Skeletal muscle satellite cell (primary cell): Measurements from ENCODE around the gene NPR2.

Source experiments
- H3K27me3 ChIP-seq: 2 replicates; pipeline ENCODE4 v1.7.0; 2013; ENCODE audit warnings: low read length; ENCODE audit not compliant: control insufficient read depth, insufficient read depth
- H3K36me3 ChIP-seq: 2 replicates; pipeline ENCODE4 v1.7.0; 2013; ENCODE audit warnings: mild to moderate bottlenecking, control low read depth, low read length; ENCODE audit not compliant: insufficient read depth
- H3K4me1 ChIP-seq: 2 replicates; pipeline ENCODE4 v1.7.0; 2013; ENCODE audit warnings: low read length; ENCODE audit not compliant: control insufficient read depth, insufficient read depth
- H3K4me2 ChIP-seq: 2 replicates; pipeline ENCODE4 v1.7.0; 2013; ENCODE audit warnings: mild to moderate bottlenecking, low read length
- H3K4me3 ChIP-seq: 2 replicates; pipeline ENCODE4 v1.7.0; 2013; ENCODE audit warnings: low read length
- H3K9ac ChIP-seq: 2 replicates; pipeline ENCODE4 v1.7.0; 2013; ENCODE audit warnings: mild to moderate bottlenecking, low read depth, low read length, moderate library complexity
- H3K9me3 ChIP-seq: replicated peaks from 2 replicates; pipeline ENCODE4 v1.7.0; 2013; ENCODE audit warnings: mild to moderate bottlenecking, control low read depth, low read length

Gene NPR2

DNA sequence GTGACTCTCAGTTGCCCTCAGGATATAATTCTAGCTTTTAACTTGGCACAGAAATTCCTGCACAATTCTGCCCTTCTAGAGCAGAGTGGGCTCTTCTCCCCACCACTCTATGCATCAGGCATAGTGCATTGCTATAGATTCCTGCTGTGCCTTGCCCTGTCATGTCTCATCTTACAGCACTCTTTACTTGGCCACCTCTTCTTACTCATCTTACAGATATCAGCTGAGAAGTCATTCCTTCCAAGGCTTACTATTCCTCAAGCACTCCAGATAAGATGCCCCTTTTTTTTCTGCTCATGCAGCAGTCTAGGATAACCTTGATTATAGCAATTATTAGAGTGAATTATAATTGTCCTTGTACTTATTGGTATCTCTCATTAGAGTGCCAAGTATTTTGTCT, 31.5 kb downstream of the NPR2 start:
- Histone ChIP-seq H3K36me3 (no peaks in the 10 kb centered on the region), H3K4me1 (peaks cover 19% of the 10 kb centered on the region), H3K27me3 (no peaks in the 10 kb centered on the region), H3K4me2 (no peak overlapping the region), H3K4me3 (no peak overlapping the region), H3K9me3 (no peaks in the 10 kb centered on the region), H3K9ac (no peak overlapping the region)

DNA sequence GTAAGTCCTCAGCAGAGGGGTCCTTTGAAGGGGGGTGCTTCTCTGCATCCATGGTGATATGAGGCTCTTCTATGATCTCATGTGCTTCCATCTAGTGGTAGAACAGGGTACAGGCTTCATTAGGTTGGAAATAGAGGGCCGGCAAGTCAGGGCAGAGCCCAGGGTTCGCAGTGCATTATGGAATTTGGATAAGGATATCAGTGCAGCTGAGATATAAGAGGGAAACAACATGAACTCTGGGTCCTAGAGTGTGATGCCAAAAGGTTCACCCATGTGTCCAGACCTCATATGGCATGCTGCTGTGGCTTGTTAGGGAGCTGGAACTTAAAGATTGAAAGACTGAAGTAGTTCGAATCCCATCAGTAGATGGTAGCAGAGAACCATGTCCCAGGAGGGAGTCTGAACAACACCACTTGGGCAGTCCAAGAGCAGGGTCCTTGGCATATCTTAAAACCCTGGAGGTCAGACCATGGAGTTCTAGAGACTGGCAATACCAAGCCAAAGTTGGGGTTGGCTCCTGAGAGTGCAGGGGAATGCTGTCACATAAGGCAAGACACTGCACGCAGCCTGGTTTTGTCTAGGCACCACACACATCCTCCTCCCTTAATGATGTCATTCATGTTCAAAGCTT, 34.8 kb downstream of the NPR2 start:
- Histone ChIP-seq H3K9ac (no peak overlapping the region), H3K27me3 (no peaks in the 10 kb centered on the region), H3K9me3 (no peaks in the 10 kb centered on the region), H3K4me1 (peaks cover 30% of the 10 kb centered on the region), H3K4me2 (peak overlapping the region; percentile 69), H3K36me3 (no peaks in the 10 kb centered on the region), H3K4me3 (no peak overlapping the region)

DNA sequence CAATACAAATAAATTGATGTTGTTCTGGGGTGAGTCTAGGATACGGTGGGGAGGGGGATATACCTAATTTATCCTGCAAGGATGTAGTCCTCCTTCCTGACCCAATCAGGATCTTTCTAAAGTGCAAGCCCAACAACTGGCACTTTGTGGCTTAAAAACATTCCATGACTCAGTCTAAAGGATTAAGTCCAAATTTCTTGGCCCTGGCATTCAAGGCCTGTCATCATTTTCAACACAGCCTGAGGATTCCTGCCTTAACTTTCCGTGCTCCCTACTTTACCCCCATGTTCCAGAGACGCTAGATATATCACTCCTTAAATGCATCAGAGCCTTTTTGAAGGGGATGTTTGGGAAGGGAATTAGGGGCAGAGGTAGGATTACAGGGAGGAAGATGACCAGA, 36.1 kb downstream of the NPR2 start:
- Histone ChIP-seq H3K9me3 (no peaks in the 10 kb centered on the region), H3K9ac (no peak overlapping the region), H3K27me3 (no peaks in the 10 kb centered on the region), H3K36me3 (no peaks in the 10 kb centered on the region), H3K4me2 (no peak overlapping the region), H3K4me1 (peaks cover 30% of the 10 kb centered on the region), H3K4me3 (no peak overlapping the region)

DNA sequence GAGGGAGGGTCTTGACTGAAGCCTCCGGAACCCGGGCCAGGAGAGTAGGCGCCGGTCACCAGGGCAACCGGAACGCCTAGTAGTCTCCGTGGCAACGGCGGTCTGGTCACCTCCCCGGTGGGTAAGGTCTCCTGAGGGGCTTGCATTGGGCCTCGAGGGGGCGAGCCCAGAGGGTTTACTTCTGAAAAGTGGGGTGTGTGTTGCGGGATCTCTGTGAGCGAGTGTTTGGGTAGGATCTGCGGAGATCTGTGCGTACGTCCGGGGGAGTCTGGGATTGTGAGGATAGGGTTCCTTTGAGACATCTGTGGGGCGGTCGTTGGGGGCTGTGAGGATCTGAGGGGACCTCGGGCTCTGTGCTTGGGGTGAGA, 37.3 kb downstream of the NPR2 start, which contains the start of gene FAM221B:
Gene FAM221B, minus strand, starts transcription at position 17 of the 368 bp plus-strand sequence. CDS start 2,571 bp downstream, outside the sequence.
- Histone ChIP-seq H3K9ac (peak within 1 kb of the TSS; percentile 87), H3K36me3 (no peaks in the 10 kb centered on the region), H3K9me3 (no peaks in the 10 kb centered on the region), H3K4me1 (peaks cover 32% of the 10 kb centered on the region), H3K27me3 (no peaks in the 10 kb centered on the region), H3K4me2 (peak within 1 kb of the TSS; percentile 99), H3K4me3 (peak within 1 kb of the TSS; percentile 94)

DNA sequence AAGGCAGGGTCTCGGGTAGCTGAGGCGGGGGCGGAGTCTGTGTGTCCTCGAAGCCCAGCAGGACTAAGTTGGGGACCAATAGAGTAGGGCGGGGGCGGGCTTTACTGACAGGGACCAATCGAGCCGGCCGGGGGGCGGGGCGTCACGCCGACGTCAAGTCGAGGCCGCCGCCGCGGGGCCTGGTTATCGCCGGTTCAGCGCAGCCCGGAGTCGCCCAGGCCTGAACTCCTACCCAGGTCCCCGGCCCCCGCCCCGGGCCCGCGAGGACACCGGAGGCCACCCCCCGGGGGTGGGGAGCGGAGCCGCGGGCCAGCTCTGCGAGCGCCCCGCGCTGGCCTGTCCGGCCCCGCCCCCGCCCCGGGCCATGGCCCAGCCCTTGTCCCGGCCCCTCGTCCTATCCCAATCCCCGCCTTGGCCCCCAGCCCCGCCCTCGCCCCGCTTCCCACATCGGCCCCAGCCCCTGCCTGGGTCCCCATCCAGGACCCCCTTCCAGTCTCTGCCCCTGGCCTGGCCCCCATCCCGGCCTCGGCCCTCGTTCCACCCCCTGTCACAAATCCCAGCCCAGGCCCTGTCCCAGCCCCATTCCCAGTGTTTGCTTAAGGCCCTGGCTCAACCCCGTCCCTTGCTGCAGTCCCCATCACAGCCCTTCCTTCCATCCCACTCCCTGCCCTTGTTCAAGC, 37.8 kb downstream of the NPR2 start, which contains the start of gene TMEM8B:
Gene TMEM8B, plus strand, starts transcription at position 145 of the 680 bp plus-strand sequence. Its CDS starts 220 bp downstream, at position 365.
- Histone ChIP-seq H3K4me2 (peak within 1 kb of the TSS; percentile 99), H3K9ac (peak within 1 kb of the TSS; percentile 87), H3K9me3 (no peaks in the 10 kb centered on the region), H3K36me3 (no peaks in the 10 kb centered on the region), H3K27me3 (no peaks in the 10 kb centered on the region), H3K4me1 (peaks cover 36% of the 10 kb centered on the region), H3K4me3 (peak within 1 kb of the TSS; percentile 94)

DNA sequence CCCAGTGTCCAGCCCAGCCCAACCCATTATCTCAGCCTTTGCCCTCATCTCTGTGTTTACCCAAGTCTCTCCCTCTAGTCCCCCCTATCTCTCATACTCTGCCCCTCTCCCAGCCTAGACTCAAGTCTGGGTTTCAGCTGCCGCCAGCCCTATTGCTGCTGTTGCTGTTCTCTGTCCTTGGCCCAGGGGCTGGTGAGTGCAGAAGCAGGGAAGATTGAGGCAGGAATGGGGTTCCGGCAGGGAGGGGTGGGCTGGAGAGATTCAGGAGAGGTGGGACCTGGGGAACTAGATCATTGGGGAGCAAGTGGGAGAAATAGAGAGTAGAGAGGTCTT, 38.3 kb downstream of the NPR2 start:
- H3K36me3 ChIP-seq, result no peaks in the 10 kb centered on the region
- no peaks in the 10 kb centered on the region for H3K9me3 ChIP-seq
- peak overlapping the region; percentile 94 for H3K4me3 ChIP-seq
- peak overlapping the region; percentile 99 for H3K4me2 ChIP-seq
- H3K27me3 ChIP-seq, result no peaks in the 10 kb centered on the region
- H3K4me1 ChIP-seq, result peaks cover 39% of the 10 kb centered on the region
- H3K9ac ChIP-seq, result peak overlapping the region; percentile 87

DNA sequence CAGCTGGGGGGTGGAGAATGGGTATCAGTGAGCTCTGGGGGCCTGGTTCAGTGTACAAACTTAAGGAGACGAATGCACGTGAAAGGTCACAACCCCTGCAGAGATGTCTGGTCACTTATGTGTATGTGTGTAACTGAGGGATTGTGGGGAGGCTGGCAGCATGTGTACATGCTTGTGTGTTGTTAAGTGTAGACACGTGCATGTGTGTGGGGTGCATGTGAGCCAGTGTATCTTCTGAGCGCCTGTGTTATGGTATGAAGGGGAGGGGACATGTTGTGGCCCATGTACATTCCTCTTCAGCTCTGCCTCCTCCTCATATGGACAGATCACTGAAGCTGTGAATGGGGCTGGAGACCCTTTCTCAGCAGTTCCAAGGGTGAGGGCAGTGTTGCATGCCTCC, 39.6 kb downstream of the NPR2 start:
- Histone ChIP-seq H3K36me3 (no peaks in the 10 kb centered on the region), H3K4me2 (no peak overlapping the region), H3K9ac (no peak overlapping the region), H3K4me3 (no peak overlapping the region), H3K9me3 (no peaks in the 10 kb centered on the region), H3K27me3 (no peaks in the 10 kb centered on the region), H3K4me1 (peaks cover 38% of the 10 kb centered on the region)

DNA sequence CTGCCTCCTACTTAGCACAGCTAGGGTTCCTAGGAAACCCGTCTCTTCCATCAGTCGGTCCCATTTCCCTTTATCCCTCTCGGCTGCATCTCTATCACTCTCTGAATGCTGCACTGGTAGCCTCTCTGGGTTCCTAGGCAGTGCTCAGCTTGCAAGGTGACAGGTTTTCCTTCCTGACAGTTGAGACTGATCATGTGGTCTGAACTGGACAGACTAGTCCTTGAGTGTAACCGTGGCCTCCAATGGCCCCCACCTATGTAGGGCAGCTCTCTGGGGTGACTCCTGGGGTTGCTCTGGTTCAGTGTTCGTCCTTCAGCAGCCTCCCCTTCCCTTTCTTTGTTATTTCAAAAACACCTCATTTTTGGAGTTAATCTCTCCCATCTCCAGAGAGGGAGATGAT, 41.4 kb downstream of the NPR2 start:
- H3K4me3 ChIP-seq, result no peak overlapping the region
- H3K9ac ChIP-seq, result no peak overlapping the region
- peaks cover 24% of the 10 kb centered on the region for H3K4me1 ChIP-seq

DNA sequence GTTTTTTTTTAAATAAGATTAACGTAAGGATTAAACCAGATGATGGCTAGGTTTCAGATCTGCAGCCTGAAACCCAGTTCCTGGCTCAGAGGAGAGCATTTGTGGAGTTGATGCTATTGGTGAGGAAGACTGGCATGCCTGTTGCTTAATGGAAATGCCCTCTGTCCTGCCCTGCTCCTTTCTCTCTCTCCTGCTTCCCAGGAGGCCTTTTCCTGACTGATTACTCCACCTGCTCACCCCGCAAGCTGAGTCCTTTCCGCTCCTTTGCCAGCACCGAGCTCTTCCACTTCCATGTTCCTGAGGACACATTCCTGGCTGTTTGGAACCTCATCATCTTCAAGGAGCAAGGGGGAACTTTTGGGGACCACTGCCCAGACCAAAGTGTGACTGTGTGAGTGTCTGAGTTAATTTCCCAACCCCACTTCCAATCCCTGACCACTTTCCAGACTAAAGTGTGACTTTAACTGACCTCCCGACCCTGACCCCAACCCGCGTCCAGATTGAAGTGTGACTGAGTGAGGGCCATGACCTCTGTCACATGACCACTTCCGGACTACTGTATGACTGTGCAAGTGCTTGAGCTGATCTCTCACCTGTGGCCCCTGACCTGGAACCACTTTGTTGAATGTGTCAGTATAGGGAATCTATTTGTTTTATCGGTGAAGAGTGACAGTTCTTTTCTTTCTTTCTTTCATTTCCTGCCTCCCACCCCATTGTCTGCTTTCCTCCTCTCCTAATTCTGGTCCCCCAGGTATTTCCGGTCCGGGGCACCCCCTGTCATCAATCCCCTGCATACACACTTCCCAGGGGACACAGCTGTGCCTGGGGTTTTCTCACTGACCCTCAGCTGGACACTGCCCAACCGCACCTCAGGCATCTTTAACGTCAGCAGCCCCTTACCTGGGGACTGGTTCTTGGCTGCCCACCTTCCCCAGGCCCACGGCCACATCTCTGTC, 43.1 kb downstream of the NPR2 start:
- Histone ChIP-seq H3K9me3 (no peaks in the 10 kb centered on the region), H3K4me1 (peaks cover 15% of the 10 kb centered on the region), H3K27me3 (no peaks in the 10 kb centered on the region), H3K36me3 (no peaks in the 10 kb centered on the region), H3K4me2 (no peak overlapping the region), H3K4me3 (no peak overlapping the region), H3K9ac (no peak overlapping the region)

More for the DNA sequence above, 41.4 kb downstream of the NPR2 start:
- H3K36me3 ChIP-seq, result no peaks in the 10 kb centered on the region
- no peak overlapping the region for H3K4me2 ChIP-seq
- no peaks in the 10 kb centered on the region for H3K27me3 ChIP-seq
- no peaks in the 10 kb centered on the region for H3K9me3 ChIP-seq

DNA sequence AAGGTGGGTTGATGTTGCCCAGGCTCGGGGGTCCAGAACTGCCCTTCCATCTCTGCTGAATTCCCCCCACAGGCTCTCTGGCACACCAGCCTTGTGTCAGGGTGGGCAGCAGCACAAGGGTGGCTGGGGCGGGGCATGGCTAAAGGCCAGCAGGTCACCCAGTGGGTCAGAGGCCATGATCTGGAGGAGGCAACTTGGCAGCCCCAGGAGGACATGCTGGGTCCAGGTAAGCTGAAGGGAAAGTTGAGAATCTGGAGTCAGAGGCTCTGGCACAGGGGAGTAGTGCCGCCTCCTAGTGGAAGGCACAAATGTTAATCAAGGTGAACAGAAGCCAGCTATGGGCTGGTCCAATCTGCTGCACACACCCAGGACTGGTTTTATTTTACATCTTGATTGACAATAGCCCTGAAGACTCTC, 43.8 kb downstream of the NPR2 start:
- Histone ChIP-seq H3K4me3 (no peak overlapping the region), H3K4me2 (no peak overlapping the region), H3K36me3 (no peaks in the 10 kb centered on the region), H3K27me3 (no peaks in the 10 kb centered on the region), H3K9me3 (no peaks in the 10 kb centered on the region), H3K4me1 (peaks cover 9% of the 10 kb centered on the region), H3K9ac (no peak overlapping the region)

DNA sequence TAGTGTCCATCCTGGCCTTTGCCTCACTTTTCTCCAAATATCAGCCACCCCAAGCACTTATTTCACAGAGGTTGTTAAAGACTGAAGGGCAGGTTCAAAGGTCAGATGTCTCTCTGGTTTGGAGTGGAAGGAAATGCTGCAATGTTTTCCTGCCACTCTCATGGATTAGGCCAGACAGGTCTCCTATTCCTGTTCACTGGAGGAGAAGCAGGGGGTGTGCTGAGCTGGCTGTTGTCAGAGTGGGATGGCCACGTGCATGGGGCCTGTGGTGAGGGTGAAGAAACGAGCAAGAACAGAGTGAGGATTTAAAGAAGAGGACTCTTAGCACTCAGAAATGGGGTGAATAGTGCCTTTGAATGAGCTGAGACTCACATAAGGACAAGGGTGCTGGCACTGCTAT, 44.4 kb downstream of the NPR2 start:
- H3K4me3 ChIP-seq, result no peak overlapping the region
- no peak overlapping the region for H3K4me2 ChIP-seq
- H3K27me3 ChIP-seq, result no peaks in the 10 kb centered on the region
- no peak overlapping the region for H3K9ac ChIP-seq
- peaks cover 9% of the 10 kb centered on the region for H3K4me1 ChIP-seq
- H3K36me3 ChIP-seq, result no peaks in the 10 kb centered on the region
- no peaks in the 10 kb centered on the region for H3K9me3 ChIP-seq
